Fibroblast of lung (primary cell): ENCODE measurements around the gene CISH.

ENCODE experiments used
- CTCF ChIP-seq, 2 donors: IDR thresholded peaks in 1 of 2; conservative IDR thresholded peaks in 1 of 2; 1 replicate in 1 of 2; 2 replicates in 1 of 2; pipeline ENCODE4 v1.5.1; 2011 to 2012; ENCODE audit warnings: low read length in 2 of 2, control low read depth in 1 of 2, inconsistent platforms in 1 of 2, low read depth in 1 of 2, mild to moderate bottlenecking in 1 of 2
- EZH2 ChIP-seq: IDR thresholded peaks from 2 replicates; pipeline ENCODE4 v1.5.1; 2012; ENCODE audit warnings: low read length, control low read depth, mild to moderate bottlenecking; ENCODE audit errors: missing control alignments

DNA sequence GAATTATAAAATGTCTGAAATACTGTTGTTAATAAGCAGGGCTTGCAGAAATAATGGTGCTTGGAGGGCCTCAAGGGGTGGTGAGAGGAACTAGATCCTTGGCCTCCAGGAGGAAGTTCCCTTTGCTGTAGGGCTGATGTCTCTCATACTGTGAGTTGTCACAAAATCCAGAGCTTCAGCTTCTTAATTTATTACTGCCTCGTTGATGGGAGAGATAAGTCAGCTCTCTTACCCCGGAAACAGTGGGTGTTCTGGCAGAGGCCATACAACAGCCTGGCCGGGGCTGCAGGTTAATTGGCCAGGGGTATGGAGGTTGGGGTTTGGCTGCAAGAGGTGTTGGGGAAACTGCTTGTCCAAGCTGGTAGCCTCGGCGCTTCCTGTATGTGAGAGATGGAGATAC, 20.9 kb upstream of the CISH start:
- no peak for TF ChIP-seq EZH2
- no peak for TF ChIP-seq CTCF (conservative IDR thresholded peaks at IDR 0.05 in 1 of 2, IDR thresholded peaks at IDR 0.05 in 1 of 2; ENCODE audit: low read depth in 1 of 2, low read length in 2 of 2)
